ENCODE data around the gene EPB41. TPM values are rescaled to one million over a fixed set of nuclear protein-coding genes. Genes with fewer than 3 reads are reported as not detected.
A peak's percentile ranks its signal among the peaks of the same experiment; 100 is the strongest.

EPB41 gene
- total and polyA plus RNA-seq, 7 donors = 13.2 to 35.1 (median 27.1) TPM

- DNase-seq = no peak
- 64 to 80% methylated on average over 4 of the region's 4 CpGs for WGBS, 2 donors
- Histone ChIP-seq H3K9me3 (no peaks in the 10 kb centered on the region), H3K27me3 (no peaks in the 10 kb centered on the region), H3K4me3 (no peak overlapping the region), H3K36me3 (no peaks in the 10 kb centered on the region), H3K27ac (no peak overlapping the region), H3K4me1 (peaks cover 0 to 31% (median 22%) of the 10 kb centered on the region in 4 donors)
- intact Hi-C loops (cut with DNase I) = no loop called here
- TF ChIP-seq EP300 (IDR thresholded peaks at IDR 0.05) (no peak), POLR2A (IDR thresholded peaks at IDR 0.05) (no peak), CTCF (IDR thresholded peaks at IDR 0.05) (no peak), POLR2AphosphoS5 (IDR thresholded peaks at IDR 0.05) (no peak)
Observed at GRCh38 chr1:28897789-28898188, 16.6 kb upstream of the EPB41 start.

- WGBS, 2 donors = 65 to 76% methylated on average over 3 of the region's 3 CpGs
- peaks cover 0 to 31% (median 22%) of the 10 kb centered on the region in 4 donors for H3K4me1 ChIP-seq
- intact Hi-C loops (cut with DNase I) = no loop called here
- DNase-seq = no peak
- no peaks in the 10 kb centered on the region for H3K9me3 ChIP-seq
- H3K4me3 ChIP-seq = no peak overlapping the region
- no peaks in the 10 kb centered on the region for H3K27me3 ChIP-seq
- TF ChIP-seq CTCF (IDR thresholded peaks at IDR 0.05) (no peak), POLR2AphosphoS5 (IDR thresholded peaks at IDR 0.05) (no peak), EP300 (IDR thresholded peaks at IDR 0.05) (no peak), POLR2A (IDR thresholded peaks at IDR 0.05) (no peak)
- no peaks in the 10 kb centered on the region for H3K36me3 ChIP-seq
- peak overlapping the region in 1 of 4 donors; percentile 0 for H3K27ac ChIP-seq
Observed at GRCh38 chr1:28898405-28898881, 15.9 kb upstream of the EPB41 start.

- intact Hi-C loops (cut with DNase I) = no loop called here
- no peaks in the 10 kb centered on the region for H3K27me3 ChIP-seq
- peak; percentile 19 for DNase-seq
- no peak for TF ChIP-seq POLR2AphosphoS5 (IDR thresholded peaks at IDR 0.05)
- TF ChIP-seq CTCF (IDR thresholded peaks at IDR 0.05) = no peak
- 53 to 56% methylated on average over 2 of the region's 2 CpGs for WGBS, 2 donors
- H3K9me3 ChIP-seq = no peaks in the 10 kb centered on the region
- H3K27ac ChIP-seq = no peak overlapping the region
- no peaks in the 10 kb centered on the region for H3K36me3 ChIP-seq
- peaks cover 0 to 31% (median 22%) of the 10 kb centered on the region in 4 donors for H3K4me1 ChIP-seq
- no peak overlapping the region for H3K4me3 ChIP-seq
Observed at GRCh38 chr1:28899267-28899666, 15.1 kb upstream of the EPB41 start.

GRCh38 chr1:28900562-28900961 lies 13.8 kb upstream of the EPB41 start:
- H3K4me1 ChIP-seq = peaks cover 0 to 30% (median 19%) of the 10 kb centered on the region in 4 donors
- no peak overlapping the region for H3K27ac ChIP-seq
- no peaks in the 10 kb centered on the region for H3K9me3 ChIP-seq

More at GRCh38 chr1:28900562-28900961, 13.8 kb upstream of the EPB41 start:
- peak; percentile 4 for DNase-seq
- Histone ChIP-seq H3K4me3 (no peak overlapping the region), H3K36me3 (no peaks in the 10 kb centered on the region), H3K27me3 (no peaks in the 10 kb centered on the region)
- 92% methylated on average over 3 of the region's 3 CpGs for WGBS, 2 donors
- no peak for TF ChIP-seq POLR2A (IDR thresholded peaks at IDR 0.05)
- TF ChIP-seq EP300 (IDR thresholded peaks at IDR 0.05) = no peak
- TF ChIP-seq POLR2AphosphoS5 (IDR thresholded peaks at IDR 0.05) = no peak
- no peak for TF ChIP-seq CTCF (IDR thresholded peaks at IDR 0.05)
- intact Hi-C loops (cut with DNase I) = no loop called here

All from sigmoid colon (tissue), 7 donors.